Left lobe of liver (tissue), 2 donors: ENCODE data around the gene FAP. TPM values are rescaled to one million over a fixed set of nuclear protein-coding genes. Genes with fewer than 3 reads are reported as not detected.

ENCODE experiments used
- ATAC-seq: fragments of 200-7000 bp; cut with Tn5 transposase; one replicate; pipeline ENCODE4 v1.9.1; 2020; ENCODE audit warnings: mild to moderate bottlenecking, moderate library complexity
- DNase-seq: peaks from one replicate; pipeline ENCODE4 v3.0.0-alpha.2; 2020; ENCODE audit warnings: low spot score
- total RNA-seq: library from RNA; stranded (reverse); gene quantifications from one replicate; pipeline ENCODE4 v1.2.1, GENCODE V29; 2021
- donor health status: DM: no; HTN: no; CAD: no; lungs with moderate emphysema.
- donor health status: DM: no; HTN: yes; CAD: no.

The FAP gene
- total RNA-seq, 1 donor from 2014 or later: 0.58 TPM

DNA sequence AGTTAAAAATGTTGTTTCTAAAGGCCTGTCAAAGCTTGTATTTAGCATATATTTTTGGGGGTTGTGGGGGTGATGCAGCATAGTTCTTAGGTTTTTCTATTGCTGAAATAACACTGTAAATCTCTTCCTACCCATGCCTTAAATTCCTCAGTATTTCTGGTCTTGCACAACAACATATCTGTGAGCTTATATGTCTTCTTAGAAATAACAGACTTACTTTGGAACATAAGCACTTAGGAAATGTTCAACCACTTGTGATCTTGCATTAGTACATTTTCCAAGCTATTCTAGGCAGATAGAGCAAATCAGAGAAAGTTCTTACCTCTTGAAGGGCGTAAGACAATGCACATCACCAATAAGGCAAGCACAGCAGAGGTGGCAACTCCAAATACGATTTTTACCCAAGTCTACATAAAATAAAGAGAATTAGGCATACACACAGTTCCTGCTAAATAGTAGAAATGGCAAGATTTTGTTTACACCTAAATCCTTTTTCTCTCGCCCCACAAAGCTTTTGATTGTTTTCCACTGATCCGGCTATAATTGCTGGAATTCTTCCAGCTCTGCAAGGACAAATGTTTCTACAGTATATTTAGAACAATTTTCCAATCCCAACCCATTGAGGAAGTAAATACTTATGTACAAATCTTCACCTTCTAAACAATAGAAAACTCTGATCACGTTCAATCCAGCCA, 512 bp downstream of the FAP start:
- DNase-seq: no peak
- ATAC-seq: no peak

DNA sequence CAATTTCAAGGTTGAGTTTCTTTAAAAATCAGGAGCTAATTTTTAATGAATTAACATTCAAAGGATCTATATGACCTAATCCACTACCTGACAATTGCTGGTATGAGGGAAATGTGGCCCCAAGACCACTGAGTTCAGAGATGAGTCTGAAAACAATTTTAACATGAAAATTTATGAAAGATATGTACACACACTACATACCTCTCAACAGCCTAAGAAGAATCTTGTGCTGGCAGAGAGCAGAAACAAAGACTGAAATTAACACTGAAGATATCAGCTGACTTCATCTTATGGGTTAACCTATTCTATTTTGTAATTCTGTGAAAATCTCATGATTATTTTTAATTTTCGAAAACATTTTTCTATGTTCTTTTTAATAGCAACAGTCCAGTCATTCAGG, 1.7 kb downstream of the FAP start:
- DNase-seq (no peak), ATAC-seq (no peak)

DNA sequence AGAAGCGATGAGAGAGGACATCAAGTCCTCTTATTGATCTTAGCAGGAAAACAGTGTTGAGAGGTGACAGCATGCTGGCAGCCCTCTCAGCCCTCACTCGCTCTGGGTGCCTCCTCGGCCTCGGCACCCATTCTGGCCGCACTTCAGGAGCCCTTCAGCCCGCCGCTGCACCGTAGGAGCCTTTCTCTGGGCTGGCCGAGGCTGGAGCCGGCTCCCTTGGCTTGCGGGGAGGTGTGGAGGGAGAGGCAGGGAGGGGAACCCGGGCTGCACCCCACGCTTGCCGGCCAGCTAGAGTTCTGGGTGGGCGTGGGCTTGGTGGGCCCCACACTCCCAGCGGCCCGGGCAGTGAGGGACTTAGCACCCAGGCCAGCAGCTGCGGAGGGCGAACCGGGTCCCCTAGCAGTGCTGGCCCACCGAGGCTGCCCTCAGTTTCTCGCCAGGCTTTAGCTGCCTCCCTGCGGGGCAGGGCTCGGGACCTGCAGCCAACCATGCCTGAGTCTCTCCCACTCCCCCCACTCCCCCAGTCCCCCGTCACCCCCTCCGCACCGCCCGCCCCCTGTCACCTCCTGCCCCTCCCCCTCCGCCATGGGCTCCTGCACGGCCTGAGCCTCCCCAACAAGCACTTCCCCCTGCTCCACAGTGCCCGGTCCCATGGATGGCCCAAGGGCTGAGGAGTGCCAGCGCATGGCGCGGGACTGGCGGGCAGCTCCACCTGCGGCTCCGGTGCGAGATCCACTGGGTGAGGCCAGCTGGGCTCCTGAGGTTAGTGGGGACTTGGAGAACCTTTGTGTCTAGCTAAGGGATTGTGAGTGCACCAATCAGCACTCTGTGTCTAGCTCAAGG, 8.4 kb downstream of the FAP start:
- DNase-seq: no peak
- ATAC-seq: no peak

DNA sequence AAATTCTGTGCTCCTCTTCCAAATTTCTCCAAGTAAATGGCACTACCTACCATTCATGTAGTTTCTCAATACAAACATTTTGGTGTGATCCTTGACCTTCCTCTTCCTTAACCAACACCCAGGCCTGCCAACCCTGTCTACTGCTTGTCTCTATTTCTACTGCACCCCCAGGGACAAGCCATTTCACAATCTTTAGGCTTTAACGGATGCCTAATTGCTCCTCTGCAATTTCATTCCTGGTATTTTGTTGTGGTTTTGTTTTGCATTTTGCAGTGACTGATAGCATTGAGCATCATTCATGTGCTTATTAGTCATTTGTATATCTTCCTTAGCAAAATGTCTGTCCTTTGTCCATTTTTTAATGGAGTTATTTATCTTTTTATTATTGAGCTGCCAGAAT, 10.0 kb downstream of the FAP start:
- no peak for ATAC-seq
- DNase-seq: no peak

DNA sequence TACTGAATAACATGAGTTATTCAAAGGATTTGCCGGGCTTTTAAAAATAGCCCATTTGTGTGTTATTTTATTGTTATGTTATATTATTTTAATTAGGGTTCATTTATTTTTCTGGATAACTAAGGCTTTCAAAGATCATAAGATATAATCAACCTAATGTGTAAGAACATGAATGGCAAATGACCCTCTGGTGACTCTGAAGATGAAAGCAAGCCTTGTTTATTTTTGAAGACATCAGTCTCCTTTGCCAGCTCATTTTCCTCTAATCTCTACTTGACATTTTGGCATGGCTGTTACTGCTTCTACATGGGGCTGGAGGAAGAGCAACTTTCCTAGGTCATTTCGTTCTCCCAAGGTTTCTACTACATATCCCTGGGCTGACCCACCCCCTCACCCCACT, 10.6 kb downstream of the FAP start:
- ATAC-seq (no peak), DNase-seq (no peak)

DNA sequence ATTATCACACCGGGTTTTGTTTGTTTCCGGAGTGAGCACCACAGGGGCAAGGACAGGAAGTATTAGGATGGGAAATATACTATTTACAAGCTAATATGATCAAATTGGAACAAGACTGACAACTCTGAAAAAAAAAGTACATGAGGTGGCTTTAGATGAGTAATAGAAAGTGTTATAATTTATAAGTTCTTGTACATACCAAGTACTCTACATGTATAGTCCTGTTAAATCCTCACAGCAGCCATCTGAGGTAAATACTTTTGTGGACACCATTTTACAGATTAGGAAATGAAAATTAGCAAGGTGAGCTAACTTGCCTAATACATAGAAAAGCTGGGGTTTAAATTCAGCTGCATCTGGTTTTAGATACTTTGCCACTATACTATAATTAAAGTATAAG, 11.2 kb downstream of the FAP start:
- no peak for DNase-seq
- ATAC-seq: no peak

DNA sequence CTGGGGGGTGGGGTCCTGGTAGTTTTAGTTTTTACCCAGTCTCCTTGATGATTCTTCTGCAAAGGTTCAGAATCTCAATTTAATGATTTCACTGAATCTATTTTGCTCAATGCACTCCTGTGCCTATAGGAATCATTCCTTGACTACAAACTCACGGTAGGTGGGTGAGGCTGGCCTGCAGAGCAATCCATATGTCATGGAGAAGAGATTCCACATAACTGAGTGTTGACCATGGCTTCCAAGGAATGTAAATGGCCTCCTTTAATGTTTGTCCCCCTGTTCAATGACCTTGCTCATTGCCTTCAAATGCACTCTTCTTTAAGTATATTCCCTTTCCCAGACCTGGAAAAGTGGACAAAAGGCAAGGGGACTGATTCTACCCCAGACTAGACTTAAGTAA, 12.5 kb downstream of the FAP start:
- ATAC-seq (no peak), DNase-seq (no peak)

DNA sequence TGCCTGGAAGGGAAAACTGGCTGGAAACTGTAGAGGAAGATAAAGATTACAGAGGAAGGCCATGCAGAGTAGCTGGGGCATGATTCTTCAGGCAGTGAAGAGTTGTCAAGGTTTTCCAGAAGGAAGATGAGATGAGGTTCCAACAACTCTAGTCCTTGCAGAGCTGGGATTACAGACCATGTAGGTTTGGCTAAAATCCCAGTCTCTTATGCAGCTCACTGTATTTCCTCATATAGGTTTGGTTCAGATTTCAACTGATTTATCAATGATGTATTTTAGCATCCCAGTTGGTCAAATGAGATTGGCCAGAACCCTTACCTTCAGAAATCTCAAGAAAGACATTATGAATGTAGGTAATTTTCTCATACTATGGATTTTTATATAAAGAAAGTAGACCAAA, 16.4 kb downstream of the FAP start:
- ATAC-seq (no peak), DNase-seq (no peak)

DNA sequence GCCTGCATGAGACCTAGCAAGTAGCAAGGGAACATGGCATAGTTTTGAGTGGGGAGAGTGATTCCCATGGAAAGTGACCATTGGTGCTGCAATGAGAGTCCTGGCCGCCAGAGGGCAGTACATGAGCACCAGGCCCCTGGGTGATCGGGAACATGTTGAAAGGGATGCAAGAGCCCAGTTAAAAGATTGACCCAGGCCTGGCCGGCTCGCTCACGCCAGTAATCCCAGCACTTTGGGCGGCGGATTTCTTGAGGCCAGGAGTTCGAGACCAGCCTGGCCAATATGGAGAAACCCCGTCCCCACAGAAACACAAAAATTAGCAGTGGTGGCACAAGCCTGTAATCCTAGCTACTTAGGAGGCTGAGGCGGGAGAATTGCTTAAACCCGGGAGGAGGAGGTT, 22.2 kb downstream of the FAP start:
- DNase-seq: peak; percentile 76
- ATAC-seq: peak; percentile 100

DNA sequence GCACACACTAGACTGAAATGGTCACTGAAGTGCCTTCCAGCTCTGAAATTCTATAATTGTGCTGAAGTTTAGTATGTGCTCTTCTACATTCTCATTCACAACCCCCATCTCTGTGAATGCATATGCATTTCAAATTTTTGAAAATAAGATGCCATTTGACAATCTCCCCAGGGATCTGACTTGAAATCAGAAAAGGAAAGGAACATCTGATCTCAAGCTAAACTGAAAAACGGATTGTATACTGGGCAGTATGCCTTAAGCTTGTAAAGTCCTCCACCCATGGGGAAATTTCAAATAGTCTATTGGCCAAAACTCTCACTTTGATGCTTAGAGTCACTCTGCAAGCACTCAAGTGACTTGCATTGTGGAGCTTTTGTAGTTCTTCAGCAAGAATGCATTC, 22.9 kb downstream of the FAP start:
- ATAC-seq (no peak), DNase-seq (no peak)

DNA sequence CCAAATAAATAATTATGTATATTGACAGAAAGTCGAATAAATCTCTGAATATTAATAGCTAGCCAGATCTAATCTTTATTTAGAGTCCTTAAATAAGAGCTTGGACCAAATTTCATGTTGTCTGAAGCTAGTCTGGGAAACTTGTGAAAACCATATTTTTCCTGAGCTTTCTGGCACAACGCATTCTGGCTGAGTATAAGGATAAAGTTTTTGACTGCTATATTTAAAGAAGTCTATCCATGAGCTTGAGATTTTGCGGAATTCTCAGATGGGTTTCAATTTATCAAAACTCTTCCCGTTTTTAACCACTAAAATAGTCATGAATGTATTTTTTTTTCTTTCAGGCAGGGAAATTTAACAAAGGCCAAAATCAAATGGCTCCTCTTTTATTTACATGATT, 23.8 kb downstream of the FAP start:
- no peak for ATAC-seq
- no peak for DNase-seq

DNA sequence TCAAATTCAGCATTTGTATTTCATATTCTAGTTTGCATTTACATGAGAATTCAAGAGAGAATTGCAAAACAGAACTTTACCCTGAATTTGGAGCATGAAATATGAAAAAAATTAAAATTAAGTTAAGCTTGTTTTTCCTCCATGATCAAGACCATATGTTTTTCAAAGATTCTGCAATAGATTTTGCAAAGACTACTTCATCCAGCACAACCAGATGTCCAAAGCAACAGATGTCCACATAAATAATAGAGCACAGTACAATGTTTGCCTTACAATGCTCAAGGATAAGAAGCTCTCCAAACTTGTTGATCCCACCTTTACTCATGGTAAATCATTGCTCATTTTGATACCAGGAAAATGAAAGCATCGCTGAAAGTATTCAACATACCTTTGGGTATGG, 25.6 kb downstream of the FAP start:
- ATAC-seq: no peak
- no peak for DNase-seq

DNA sequence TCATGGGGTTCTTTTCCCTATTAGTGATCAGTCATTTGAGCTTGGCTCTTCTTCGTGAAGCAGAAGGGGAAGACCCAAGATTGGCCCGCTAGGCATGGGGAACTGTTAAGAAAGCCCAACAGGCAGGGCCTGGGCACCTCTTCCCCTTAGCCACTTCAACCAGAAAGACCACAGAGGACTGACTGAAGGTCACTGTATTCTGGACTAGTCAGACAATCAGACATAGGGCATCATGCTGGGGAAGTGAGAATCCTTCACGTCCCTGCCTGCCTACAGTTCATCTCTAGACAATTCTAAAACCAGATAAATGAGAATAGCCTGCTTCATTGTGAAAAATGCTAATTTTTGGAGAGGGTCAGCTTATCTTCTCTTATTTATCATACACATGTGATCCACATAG, 28.1 kb downstream of the FAP start:
- DNase-seq (no peak), ATAC-seq (no peak)

DNA sequence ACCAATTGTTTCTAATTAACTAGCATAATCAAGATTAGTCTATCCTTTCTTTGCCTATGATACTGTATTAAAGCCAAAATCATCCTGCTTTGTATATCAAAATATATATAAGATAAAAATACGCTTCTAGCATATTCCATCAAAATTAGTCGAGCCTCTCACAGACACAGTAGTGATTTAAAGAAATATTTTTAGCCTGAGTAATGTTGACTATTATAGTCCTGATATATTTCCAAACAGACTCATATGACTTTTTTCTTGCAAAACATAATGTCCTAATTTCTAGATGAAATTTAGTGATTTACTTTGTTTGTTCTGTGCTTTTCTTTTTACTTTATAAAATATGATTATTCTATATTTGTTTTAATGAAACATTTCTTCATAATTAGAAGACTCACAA, 30.9 kb downstream of the FAP start:
- DNase-seq (no peak), ATAC-seq (no peak)

DNA sequence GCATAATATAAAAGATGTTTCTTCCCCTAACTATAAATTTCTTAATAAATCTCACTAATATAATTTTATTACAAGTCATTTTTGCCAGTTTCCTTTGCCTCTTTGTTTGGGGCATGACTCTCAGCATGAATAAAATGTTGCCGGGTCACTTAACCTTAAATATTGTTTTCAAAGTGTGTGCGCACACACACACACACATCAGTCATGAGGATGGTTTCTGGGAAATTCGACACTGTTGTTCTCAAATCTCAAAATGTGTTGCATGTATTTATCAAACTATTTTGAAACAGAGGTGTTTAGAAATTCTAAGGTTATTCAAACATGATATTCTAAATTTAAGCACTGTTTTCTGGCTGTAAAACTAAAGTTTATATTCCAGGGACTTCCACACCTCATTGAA, 31.5 kb downstream of the FAP start:
- DNase-seq (no peak), ATAC-seq (no peak)

DNA sequence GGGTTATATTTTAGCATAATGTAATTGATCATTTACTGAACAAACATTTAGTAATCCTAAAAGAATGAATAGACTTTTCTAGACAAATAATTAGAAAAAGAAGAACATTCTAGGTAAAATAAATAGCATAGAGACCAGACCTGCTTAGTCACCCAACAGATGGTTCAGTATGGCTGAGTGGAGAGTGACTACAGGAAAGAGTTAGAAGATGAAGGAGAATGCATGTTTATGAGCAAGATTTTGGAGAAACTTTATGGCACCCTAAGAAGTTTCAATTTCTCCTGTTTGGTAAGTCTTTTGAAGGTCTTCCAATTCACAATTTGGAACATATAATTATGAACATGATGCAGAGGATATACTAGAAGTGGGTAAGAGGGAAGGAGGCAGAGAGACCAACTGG, 32.9 kb downstream of the FAP start:
- no peak for ATAC-seq
- no peak for DNase-seq

DNA sequence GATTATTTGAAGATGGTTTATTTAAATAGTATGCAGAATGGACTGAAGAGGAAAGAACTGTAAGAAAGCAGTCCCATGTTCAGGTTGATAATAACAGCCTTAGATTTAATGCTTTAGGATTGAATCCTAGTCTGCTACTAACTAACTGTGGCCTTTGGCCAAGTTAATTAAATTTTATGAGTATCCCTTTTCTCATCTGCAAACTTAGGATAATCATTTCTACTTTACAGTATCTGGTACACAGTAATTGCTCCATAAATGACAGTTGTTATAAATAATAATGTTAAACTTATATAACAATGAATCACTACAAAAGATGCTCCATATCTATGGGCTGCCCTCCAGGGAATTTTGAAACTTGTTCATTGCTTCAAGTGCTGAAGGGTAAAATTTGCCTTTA, 41.0 kb downstream of the FAP start:
- DNase-seq: no peak
- no peak for ATAC-seq

DNA sequence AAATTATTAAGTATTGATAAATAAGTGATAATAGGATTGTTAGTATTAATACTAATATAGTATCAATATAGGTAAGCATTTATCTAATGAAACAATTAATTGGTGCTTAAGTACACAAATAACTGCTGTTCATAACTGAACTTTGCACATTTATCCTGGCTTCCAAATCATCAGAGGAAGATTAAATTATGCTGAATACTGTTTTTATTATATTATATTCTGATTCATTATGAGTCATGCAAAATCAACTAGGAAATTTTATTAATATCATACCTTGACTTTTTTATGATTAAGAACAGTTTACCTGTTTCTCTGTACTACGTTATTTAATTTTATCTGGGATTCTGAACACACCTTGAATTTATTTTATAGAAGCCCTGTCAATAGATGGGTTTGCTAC, 42.6 kb downstream of the FAP start:
- no peak for DNase-seq

DNA sequence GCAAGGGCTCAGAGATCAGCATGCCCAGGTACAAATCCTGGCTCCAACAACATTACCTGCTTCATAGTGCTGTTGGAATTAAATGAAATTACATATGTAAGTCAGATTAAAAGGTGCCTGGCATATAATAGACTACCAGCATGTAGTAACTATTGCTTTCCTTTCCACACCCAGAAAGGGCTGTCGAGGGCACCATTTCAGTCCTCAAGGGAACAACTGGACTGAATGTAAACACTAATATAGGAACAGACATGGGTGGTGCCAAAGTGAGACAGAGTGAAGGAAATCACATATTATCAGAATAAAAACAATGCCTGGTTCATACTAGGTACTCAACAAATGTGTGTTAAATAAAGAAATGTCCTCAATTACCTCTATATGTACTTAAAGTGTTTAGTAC, 43.3 kb downstream of the FAP start:
- DNase-seq (no peak), ATAC-seq (no peak)

More for the DNA sequence above, 42.6 kb downstream of the FAP start:
- no peak for ATAC-seq

DNA sequence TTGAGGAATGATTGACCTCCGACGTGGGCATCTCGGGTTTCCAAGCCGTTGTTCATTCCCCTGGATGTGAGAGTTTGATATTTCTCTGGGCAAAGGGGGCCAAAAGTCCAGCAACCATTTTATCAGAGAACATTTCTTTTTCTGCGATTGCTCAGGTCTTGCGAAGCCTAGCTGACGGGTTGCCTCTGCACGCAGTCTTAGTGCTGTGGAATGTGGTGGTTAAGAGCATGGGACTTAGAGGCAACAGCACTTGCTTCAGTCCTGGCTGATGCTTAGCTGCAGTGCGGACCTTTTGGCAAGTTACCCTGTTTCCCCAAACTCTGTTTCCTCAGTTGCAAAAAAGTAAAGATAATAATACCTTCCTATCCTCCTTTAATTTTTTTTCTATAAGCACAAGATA, 45.0 kb downstream of the FAP start:
- DNase-seq (no peak), ATAC-seq (no peak)

DNA sequence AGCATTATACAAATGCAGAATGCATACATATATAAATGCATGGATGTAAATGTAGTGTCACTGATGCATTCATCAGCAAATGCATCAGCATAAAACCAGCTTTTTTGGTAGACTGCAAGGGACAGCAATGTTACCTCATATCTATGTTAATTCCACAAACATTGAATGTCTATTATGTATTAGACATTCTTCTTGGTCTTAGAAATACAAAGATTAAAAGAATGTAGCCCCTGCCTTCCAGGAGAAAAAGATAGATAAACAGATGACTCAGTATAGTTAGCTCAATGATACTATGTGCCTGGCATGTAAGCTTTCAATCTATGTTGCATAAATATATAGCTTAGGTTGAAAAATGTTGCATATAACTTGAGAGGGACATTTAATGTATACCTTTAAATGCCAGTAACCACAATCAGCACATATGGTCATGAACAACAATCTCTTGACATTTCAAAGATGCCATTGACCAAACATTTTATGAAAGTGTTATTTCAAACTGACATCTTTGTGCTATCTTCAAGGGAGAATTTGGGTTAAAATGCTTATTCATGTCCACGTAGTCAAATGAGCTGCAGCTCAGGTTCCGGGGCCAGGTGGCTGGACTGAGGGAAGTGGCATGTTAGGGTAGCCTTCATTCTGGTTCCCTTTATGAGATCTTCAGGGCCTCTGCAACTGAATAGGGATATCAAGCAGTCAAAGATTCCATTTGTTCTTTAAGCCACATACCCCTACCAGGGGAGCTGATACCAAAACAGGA, 46.0 kb downstream of the FAP start:
- no peak for DNase-seq
- ATAC-seq: no peak

DNA sequence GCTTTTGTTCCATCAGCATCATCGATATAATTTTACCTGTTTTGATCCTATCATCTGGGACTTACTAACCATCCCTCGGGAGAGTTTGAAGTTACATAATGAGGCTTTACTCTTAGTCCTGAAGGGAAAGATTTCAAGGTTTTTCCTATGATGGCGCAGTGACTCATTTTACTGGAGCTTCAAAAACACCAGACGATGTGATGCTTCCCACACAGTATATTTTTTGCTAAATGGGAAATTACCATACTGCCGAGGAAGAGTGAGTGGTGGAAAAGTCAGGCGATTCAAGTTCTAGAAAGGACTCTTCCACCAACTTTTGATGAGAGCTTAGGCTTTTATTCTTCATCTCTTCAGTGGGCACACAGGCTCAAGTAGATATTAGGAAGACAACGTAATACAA, 46.6 kb downstream of the FAP start:
- ATAC-seq (no peak), DNase-seq (no peak)
